A673 (cell line): ENCODE data around the gene SMPX. TPM values are rescaled to one million over a fixed set of nuclear protein-coding genes. Genes with fewer than 3 reads are reported as not detected.
"Not testable (repeated sequence)": the region's sequence is repeated elsewhere in the genome, so short reads cannot be mapped to it uniquely, and the experiment has no call there.

Experiments used
- BruUV-seq: library from RNA; stranded (reverse); fragments of 400-500 nt; replicated peaks from 2 replicates; lab custom pipeline; 2021; lab: Mats Ljungman, UMichigan
- CTCF ChIA-PET: fragments of 300-600 bp; sonication (Branson Sonifier 250); formaldehyde crosslinking; loops from one replicate; lab custom pipeline; 2022; ENCODE audit warnings: antibody characterized with exemption; lab: Charles Lee
- POLR2A ChIA-PET: fragments of 300-600 bp; sonication (Branson Sonifier 250); formaldehyde crosslinking; loops from one replicate; lab custom pipeline; 2022; ENCODE audit warnings: antibody characterized with exemption; ENCODE audit not compliant: low non-redundant PET; lab: Charles Lee
- DNase-seq: peaks from one replicate; pipeline ENCODE4 v3.0.0-alpha.2; 2015; ENCODE audit warnings: low spot score
- H3K27ac ChIP-seq: fragments of 200-600 bp; sonication (generic); 2 replicates; pipeline ENCODE4 v1.5.1; 2016; ENCODE audit warnings: mixed run types, low read depth, mild to moderate bottlenecking, mixed read lengths, antibody characterized with exemption, low read length; ENCODE audit not compliant: poor library complexity, severe bottlenecking
- H3K27me3 ChIP-seq: fragments of 200-600 bp; sonication (generic); replicated peaks from 2 replicates; pipeline ENCODE4 v1.6.1; 2017; ENCODE audit warnings: mixed run types, low read depth, mild to moderate bottlenecking, mixed read lengths, antibody characterized with exemption, low read length; ENCODE audit not compliant: insufficient read depth, poor library complexity
- H3K36me3 ChIP-seq: fragments of 200-600 bp; sonication (generic); 2 replicates; pipeline ENCODE4 v1.6.1; 2016; ENCODE audit warnings: mixed run types, mild to moderate bottlenecking, mixed read lengths, antibody characterized with exemption, low read length; ENCODE audit not compliant: insufficient read depth, poor library complexity, severe bottlenecking
- H3K4me1 ChIP-seq: fragments of 200-600 bp; sonication (generic); 2 replicates; pipeline ENCODE4 v1.6.1; 2017; ENCODE audit warnings: mixed run types, mild to moderate bottlenecking, mixed read lengths, antibody characterized with exemption, low read length; ENCODE audit not compliant: insufficient read depth, poor library complexity, severe bottlenecking
- H3K4me3 ChIP-seq: fragments of 200-600 bp; sonication (generic); 2 replicates; pipeline ENCODE4 v1.5.1; 2016; ENCODE audit warnings: low read depth, mixed run types, mild to moderate bottlenecking, mixed read lengths, low read length; ENCODE audit not compliant: poor library complexity, severe bottlenecking
- H3K9me3 ChIP-seq: fragments of 200-600 bp; sonication (generic); 2 replicates; pipeline ENCODE4 v1.6.1; 2016; ENCODE audit warnings: mixed run types, low read depth, mild to moderate bottlenecking, mixed read lengths, antibody characterized with exemption, low read length; ENCODE audit not compliant: poor library complexity, severe bottlenecking
- CTCF ChIP-seq: fragments of 300-800, 200-600 bp; sonication (generic); conservative IDR thresholded peaks from 2 replicates; pipeline ENCODE4 v1.5.1; 2017; ENCODE audit warnings: low read depth, mild to moderate bottlenecking, antibody characterized with exemption, low read length, moderate library complexity, mixed read lengths
- EZH2 ChIP-seq: fragments of 200-600 bp; sonication (generic); IDR thresholded peaks from 2 replicates; pipeline ENCODE4 v1.6.1; 2017; ENCODE audit warnings: borderline replicate concordance, low read depth, mild to moderate bottlenecking, mixed read lengths, antibody characterized with exemption, low read length; ENCODE audit not compliant: poor library complexity, severe bottlenecking
- intact Hi-C: fragments of 100-400 bp; cut with micrococcal nuclease; formaldehyde crosslinking; loops from one replicate; pipeline ENCODE4 v1.10.0; 2022; ENCODE audit not compliant: unreplicated experiment
- total RNA-seq: library from RNA; stranded (reverse); gene quantifications from 2 replicates; pipeline ENCODE4 v1.2.3, GENCODE V29; 2021

Gene SMPX
- total RNA-seq, 1 experiment from 2014 or later = not detected

DNA sequence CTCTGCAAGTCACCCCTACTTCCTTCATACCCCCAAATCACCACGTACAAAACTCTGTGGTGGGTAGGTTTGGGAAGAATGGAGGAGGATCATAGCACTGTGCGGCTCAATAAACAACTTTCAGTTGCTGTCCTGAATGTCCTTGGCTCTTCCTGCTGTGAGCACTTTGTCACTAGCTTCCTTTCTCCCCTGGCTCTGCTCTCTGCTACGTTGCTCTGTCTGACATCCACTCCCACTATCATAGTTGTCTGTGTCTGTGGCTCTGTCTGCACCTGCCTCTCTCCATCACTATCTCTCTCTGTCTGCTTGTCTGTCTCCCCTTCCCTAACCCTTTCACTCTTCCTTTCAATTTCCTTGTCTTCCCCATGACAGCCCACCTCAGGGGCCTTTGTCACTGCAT, 21.2 kb upstream of the SMPX start:
- no TSS peak for BruUV-seq
- Histone ChIP-seq H3K4me3 (no peak overlapping the region), H3K36me3 (no peaks in the 10 kb centered on the region), H3K4me1 (no peaks in the 10 kb centered on the region), H3K27me3 (no peaks in the 10 kb centered on the region), H3K27ac (no peak overlapping the region), H3K9me3 (no peaks in the 10 kb centered on the region)
- POLR2A ChIA-PET = no interaction called here
- no peak for TF ChIP-seq CTCF
- CTCF ChIA-PET = no interaction called here
- intact Hi-C loops = no loop called here
- no peak for DNase-seq

- H3K27me3 ChIP-seq = no peaks in the 10 kb centered on the region
- no peak for DNase-seq
- TF ChIP-seq CTCF (no peak), EZH2 (no peak)
- H3K4me1 ChIP-seq = no peaks in the 10 kb centered on the region
- intact Hi-C loops = no loop called here
- H3K4me3 ChIP-seq = no peak overlapping the region
- POLR2A ChIA-PET = no interaction called here
- CTCF ChIA-PET = no interaction called here
- H3K27ac ChIP-seq = no peak overlapping the region
- no peaks in the 10 kb centered on the region for H3K36me3 ChIP-seq
- H3K9me3 ChIP-seq = no peaks in the 10 kb centered on the region
- BruUV-seq = no TSS peak
Observed at GRCh38 chrX:21778236-21778635, 20.3 kb upstream of the SMPX start.

DNA sequence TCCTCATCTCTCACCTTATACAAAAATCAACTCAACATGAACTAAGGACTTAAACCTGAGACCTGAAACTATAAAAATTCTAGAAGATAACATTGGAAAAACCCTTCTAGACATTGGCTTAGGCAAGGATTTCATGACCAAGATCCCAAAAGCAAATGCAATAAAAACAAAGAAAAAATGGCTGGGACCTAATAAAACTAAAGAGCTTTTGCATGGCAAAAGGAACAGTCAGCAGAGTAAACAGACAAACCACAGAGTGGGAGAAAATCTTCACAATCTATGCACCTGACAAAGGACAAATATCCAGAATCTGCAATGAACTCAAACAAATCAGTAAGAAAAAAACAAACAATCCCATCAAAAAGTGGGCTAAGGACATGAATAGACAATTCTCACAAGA, 17.2 kb upstream of the SMPX start:
- POLR2A ChIA-PET, H3K27ac ChIP-seq, H3K9me3 ChIP-seq, H3K27me3 ChIP-seq, BruUV-seq, H3K4me1 ChIP-seq, H3K4me3 ChIP-seq, H3K36me3 ChIP-seq, intact Hi-C loops, DNase-seq, CTCF ChIA-PET: not testable (repeated sequence)

DNA sequence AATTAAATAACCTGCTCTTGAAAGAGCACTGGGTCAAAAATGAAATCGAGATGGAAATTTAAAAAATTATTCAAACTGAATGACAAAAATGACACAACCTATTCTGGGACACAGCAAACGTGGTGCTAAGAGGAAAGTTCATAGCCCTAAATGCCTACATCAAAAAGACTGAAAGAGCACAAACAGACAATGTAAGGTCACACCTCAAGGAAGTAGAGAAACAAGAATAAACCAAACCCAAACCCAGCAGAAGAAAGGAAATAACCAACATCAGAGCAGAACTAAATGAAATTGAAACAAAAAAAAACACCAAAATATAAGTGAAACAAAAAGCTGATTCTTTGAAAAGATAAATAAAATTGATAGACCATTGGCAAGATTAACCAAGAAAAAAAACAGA, 15.1 kb upstream of the SMPX start:
- H3K9me3 ChIP-seq, DNase-seq, CTCF ChIA-PET, POLR2A ChIA-PET, H3K36me3 ChIP-seq, H3K27ac ChIP-seq, H3K27me3 ChIP-seq, H3K4me3 ChIP-seq, BruUV-seq, H3K4me1 ChIP-seq, intact Hi-C loops: not testable (repeated sequence)
